HepG2 (cell line): Measurements from ENCODE around the gene ALG9. TPM values are rescaled to one million over a fixed set of nuclear protein-coding genes. Genes with fewer than 3 reads are reported as not detected.
A peak's percentile ranks its signal among the peaks of the same experiment; 100 is the strongest.

ENCODE experiments used
- ADNP ChIP-seq: sonication (generic); formaldehyde crosslinking; IDR thresholded peaks from 2 replicates; pipeline ENCODE4 v1.4.0; 2020; ENCODE audit warnings: missing genetic modification reagents
- EEA1 ChIP-seq: sonication (generic); formaldehyde crosslinking; IDR thresholded peaks from 2 replicates; pipeline ENCODE4 v1.5.1; 2020; ENCODE audit warnings: mild to moderate bottlenecking, missing genetic modification reagents, borderline replicate concordance
- GATAD1 ChIP-seq: IDR thresholded peaks from 2 replicates; pipeline ENCODE4 v1.6.1; 2016; ENCODE audit warnings: missing genetic modification reagents, missing compliant biosample characterization
- GTF2F1 ChIP-seq: fragments of 150-350 bp; IDR thresholded peaks from 2 replicates; pipeline ENCODE4 v1.6.1; 2014; ENCODE audit warnings: low read length
- MAFK ChIP-seq, 2 experiments: IDR thresholded peaks in 1 of 2; conservative IDR thresholded peaks in 1 of 2; 2 replicates each; pipeline ENCODE4 v1.6.1; 2011; ENCODE audit warnings: improper control_type of control experiment in 2 of 2, low read length in 2 of 2
- MATR3 ChIP-seq: sonication (generic); formaldehyde crosslinking; IDR thresholded peaks from 2 replicates; pipeline ENCODE4 v1.4.0; 2020; ENCODE audit warnings: missing genetic modification reagents
- NFIC ChIP-seq: IDR thresholded peaks from 2 replicates; pipeline ENCODE4 v1.6.1; 2012; ENCODE audit warnings: mild to moderate bottlenecking, low read length, inconsistent platforms
- NFYB ChIP-seq: sonication (generic); formaldehyde crosslinking; IDR thresholded peaks from 2 replicates; pipeline ENCODE4 v1.4.0; 2020; ENCODE audit warnings: missing genetic modification reagents
- SSRP1 ChIP-seq: IDR thresholded peaks from 2 replicates; pipeline ENCODE4 v1.6.1; 2016; ENCODE audit warnings: control low read depth
- TARDBP ChIP-seq: sonication (generic); formaldehyde crosslinking; IDR thresholded peaks from 2 replicates; pipeline ENCODE4 v1.8.0; 2022; ENCODE audit warnings: mild to moderate bottlenecking, missing genetic modification reagents
- ZFP82 ChIP-seq: sonication (generic); formaldehyde crosslinking; IDR thresholded peaks from 2 replicates; pipeline ENCODE4 v1.5.1; 2020; ENCODE audit warnings: mild to moderate bottlenecking, missing genetic modification reagents, borderline replicate concordance
- ZNF282 ChIP-seq: fragments of 450-650 bp; IDR thresholded peaks from 2 replicates; pipeline ENCODE4 v1.6.1; 2018; ENCODE audit not compliant: partially characterized antibody
- ZNF30 ChIP-seq: sonication (generic); formaldehyde crosslinking; IDR thresholded peaks from 2 replicates; pipeline ENCODE4 v1.5.0; 2020; ENCODE audit warnings: mild to moderate bottlenecking, missing genetic modification reagents
- ZNF343 ChIP-seq: sonication (generic); formaldehyde crosslinking; IDR thresholded peaks from 2 replicates; pipeline ENCODE4 v1.4.0; 2020; ENCODE audit warnings: mild to moderate bottlenecking, missing genetic modification reagents
- ZNF644 ChIP-seq: IDR thresholded peaks from 2 replicates; pipeline ENCODE4 v1.6.1; 2016; ENCODE audit warnings: low read depth
- polyA plus RNA-seq, 8 experiments: library from polyadenylated mRNA; depleted of rRNA in 3 of 8; stranded (reverse) in 7 of 8; unstranded in 1 of 8; fragments of >200 nt; fragmentation: Illumina TruSeq in 4 of 8; extraction: Trizol in 4 of 8; gene quantifications; 2 replicates each; pipeline versions ENCODE4 v1.2.1 to v1.2.3, GENCODE V29; 2011 to 2016; ENCODE audit warnings: low read depth in 4 of 8, missing spikeins in 1 of 8, mixed read lengths in 1 of 8; ENCODE audit not compliant: insufficient read depth in 1 of 8
- total RNA-seq, 5 experiments: library from RNA; depleted of rRNA; stranded (reverse); fragments of >200 nt; fragmentation: Illumina TruSeq; extraction: Trizol; gene quantifications; 2 replicates each; pipeline ENCODE4 v1.2.3, GENCODE V29; 2016; ENCODE audit warnings: low read depth in 1 of 5
- TF ChIP-seq, protein P1 (sequence below): sonication (generic); formaldehyde crosslinking; IDR thresholded peaks from 2 replicates; pipeline ENCODE4 v1.4.0; 2020; ENCODE audit warnings: missing genetic modification reagents, borderline replicate concordance
- TF ChIP-seq, protein P2 (sequence below): sonication (generic); formaldehyde crosslinking; IDR thresholded peaks from 2 replicates; pipeline ENCODE4 v1.5.0; 2020; ENCODE audit warnings: missing genetic modification reagents
- TF ChIP-seq, protein P3 (sequence below): sonication (generic); formaldehyde crosslinking; IDR thresholded peaks from 2 replicates; pipeline ENCODE4 v1.4.0; 2020; ENCODE audit warnings: mild to moderate bottlenecking, missing genetic modification reagents
- TF ChIP-seq, protein P4 (sequence below): sonication (generic); formaldehyde crosslinking; conservative IDR thresholded peaks from 2 replicates; pipeline ENCODE4 v1.4.0; 2020; ENCODE audit warnings: missing genetic modification reagents

Gene ALG9
- total and polyA plus RNA-seq, 2 of the 13 experiments (the other 11 are each of a cell fraction or from before 2014, with no cell fraction given), result 39.4 to 40.6 TPM

DNA sequence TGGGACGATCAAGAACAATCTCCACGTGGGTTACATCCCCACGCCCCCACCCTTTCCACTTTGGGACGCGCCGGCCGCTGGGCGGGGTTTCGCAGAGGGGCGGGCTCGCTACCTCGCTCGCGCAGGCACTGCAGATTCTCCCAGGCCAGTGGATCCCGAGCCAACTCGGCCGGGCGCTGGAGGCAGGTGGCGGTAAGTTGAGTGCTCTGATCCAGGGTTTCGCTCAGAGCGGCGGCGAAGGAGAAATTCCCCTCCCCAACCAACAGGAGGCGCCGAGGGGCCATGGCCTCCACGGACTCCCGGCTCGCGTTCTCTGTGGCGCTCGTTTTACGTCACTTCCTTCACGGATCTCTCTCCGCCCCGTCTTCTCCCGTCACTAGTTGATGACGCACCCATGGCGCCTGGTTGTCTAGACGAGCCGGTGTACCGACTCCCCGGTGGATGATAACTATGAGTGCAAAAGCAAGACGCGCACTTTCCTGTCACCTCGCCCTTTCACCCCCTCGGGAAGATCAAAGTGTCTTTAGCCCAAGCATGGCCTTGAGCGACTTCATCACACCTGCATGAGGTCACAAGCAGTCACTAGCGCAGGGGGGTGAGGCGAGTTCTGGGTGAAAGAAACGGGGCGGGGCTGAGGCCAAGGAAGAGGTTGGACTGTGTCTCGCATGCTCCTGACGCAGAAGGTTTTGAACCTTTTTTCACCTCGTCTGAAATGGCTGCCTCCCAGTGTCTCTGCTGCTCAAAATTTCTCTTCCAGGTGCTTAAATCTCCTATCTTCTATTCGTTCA lies 7.7 kb upstream of the ALG9 start, which contains the start of the genes CFAP68 and FDXACB1 (continued):
- peak; percentile 46; the same call in 1 of the 2 replicates for TF ChIP-seq TARDBP
- peak; percentile 22; the same call in 1 of the 2 replicates for TF ChIP-seq EEA1 (CRISPR knock-in tag)
- no peak for TF ChIP-seq SSRP1
- TF ChIP-seq, protein P1, sequence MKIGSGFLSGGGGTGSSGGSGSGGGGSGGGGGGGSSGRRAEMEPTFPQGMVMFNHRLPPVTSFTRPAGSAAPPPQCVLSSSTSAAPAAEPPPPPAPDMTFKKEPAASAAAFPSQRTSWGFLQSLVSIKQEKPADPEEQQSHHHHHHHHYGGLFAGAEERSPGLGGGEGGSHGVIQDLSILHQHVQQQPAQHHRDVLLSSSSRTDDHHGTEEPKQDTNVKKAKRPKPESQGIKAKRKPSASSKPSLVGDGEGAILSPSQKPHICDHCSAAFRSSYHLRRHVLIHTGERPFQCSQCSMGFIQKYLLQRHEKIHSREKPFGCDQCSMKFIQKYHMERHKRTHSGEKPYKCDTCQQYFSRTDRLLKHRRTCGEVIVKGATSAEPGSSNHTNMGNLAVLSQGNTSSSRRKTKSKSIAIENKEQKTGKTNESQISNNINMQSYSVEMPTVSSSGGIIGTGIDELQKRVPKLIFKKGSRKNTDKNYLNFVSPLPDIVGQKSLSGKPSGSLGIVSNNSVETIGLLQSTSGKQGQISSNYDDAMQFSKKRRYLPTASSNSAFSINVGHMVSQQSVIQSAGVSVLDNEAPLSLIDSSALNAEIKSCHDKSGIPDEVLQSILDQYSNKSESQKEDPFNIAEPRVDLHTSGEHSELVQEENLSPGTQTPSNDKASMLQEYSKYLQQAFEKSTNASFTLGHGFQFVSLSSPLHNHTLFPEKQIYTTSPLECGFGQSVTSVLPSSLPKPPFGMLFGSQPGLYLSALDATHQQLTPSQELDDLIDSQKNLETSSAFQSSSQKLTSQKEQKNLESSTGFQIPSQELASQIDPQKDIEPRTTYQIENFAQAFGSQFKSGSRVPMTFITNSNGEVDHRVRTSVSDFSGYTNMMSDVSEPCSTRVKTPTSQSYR, result peak; percentile 7; the same call in 1 of the 2 replicates
- TF ChIP-seq NFYB (CRISPR knock-in tag), result peak; percentile 15; the same call in 1 of the 2 replicates
- no peak for TF ChIP-seq ADNP (CRISPR knock-in tag)
- TF ChIP-seq, protein P2, sequence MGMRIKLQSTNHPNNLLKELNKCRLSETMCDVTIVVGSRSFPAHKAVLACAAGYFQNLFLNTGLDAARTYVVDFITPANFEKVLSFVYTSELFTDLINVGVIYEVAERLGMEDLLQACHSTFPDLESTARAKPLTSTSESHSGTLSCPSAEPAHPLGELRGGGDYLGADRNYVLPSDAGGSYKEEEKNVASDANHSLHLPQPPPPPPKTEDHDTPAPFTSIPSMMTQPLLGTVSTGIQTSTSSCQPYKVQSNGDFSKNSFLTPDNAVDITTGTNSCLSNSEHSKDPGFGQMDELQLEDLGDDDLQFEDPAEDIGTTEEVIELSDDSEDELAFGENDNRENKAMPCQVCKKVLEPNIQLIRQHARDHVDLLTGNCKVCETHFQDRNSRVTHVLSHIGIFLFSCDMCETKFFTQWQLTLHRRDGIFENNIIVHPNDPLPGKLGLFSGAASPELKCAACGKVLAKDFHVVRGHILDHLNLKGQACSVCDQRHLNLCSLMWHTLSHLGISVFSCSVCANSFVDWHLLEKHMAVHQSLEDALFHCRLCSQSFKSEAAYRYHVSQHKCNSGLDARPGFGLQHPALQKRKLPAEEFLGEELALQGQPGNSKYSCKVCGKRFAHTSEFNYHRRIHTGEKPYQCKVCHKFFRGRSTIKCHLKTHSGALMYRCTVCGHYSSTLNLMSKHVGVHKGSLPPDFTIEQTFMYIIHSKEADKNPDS (CRISPR knock-in tag), result no peak
- no peak for TF ChIP-seq GTF2F1
- TF ChIP-seq ZNF282, result no peak
- 0 out of 2 replicates have a peak, but pooled peaks have one; percentile 80 for TF ChIP-seq ZFP82 (CRISPR knock-in tag)
- TF ChIP-seq ZNF644 (CRISPR knock-in tag), result peak; percentile 35; the same call in 1 of the 2 replicates
- TF ChIP-seq, protein P3, sequence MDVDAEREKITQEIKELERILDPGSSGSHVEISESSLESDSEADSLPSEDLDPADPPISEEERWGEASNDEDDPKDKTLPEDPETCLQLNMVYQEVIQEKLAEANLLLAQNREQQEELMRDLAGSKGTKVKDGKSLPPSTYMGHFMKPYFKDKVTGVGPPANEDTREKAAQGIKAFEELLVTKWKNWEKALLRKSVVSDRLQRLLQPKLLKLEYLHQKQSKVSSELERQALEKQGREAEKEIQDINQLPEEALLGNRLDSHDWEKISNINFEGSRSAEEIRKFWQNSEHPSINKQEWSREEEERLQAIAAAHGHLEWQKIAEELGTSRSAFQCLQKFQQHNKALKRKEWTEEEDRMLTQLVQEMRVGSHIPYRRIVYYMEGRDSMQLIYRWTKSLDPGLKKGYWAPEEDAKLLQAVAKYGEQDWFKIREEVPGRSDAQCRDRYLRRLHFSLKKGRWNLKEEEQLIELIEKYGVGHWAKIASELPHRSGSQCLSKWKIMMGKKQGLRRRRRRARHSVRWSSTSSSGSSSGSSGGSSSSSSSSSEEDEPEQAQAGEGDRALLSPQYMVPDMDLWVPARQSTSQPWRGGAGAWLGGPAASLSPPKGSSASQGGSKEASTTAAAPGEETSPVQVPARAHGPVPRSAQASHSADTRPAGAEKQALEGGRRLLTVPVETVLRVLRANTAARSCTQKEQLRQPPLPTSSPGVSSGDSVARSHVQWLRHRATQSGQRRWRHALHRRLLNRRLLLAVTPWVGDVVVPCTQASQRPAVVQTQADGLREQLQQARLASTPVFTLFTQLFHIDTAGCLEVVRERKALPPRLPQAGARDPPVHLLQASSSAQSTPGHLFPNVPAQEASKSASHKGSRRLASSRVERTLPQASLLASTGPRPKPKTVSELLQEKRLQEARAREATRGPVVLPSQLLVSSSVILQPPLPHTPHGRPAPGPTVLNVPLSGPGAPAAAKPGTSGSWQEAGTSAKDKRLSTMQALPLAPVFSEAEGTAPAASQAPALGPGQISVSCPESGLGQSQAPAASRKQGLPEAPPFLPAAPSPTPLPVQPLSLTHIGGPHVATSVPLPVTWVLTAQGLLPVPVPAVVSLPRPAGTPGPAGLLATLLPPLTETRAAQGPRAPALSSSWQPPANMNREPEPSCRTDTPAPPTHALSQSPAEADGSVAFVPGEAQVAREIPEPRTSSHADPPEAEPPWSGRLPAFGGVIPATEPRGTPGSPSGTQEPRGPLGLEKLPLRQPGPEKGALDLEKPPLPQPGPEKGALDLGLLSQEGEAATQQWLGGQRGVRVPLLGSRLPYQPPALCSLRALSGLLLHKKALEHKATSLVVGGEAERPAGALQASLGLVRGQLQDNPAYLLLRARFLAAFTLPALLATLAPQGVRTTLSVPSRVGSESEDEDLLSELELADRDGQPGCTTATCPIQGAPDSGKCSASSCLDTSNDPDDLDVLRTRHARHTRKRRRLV (CRISPR knock-in tag), result peak; percentile 90; the same call in 1 of the 2 replicates
- TF ChIP-seq, protein P4, sequence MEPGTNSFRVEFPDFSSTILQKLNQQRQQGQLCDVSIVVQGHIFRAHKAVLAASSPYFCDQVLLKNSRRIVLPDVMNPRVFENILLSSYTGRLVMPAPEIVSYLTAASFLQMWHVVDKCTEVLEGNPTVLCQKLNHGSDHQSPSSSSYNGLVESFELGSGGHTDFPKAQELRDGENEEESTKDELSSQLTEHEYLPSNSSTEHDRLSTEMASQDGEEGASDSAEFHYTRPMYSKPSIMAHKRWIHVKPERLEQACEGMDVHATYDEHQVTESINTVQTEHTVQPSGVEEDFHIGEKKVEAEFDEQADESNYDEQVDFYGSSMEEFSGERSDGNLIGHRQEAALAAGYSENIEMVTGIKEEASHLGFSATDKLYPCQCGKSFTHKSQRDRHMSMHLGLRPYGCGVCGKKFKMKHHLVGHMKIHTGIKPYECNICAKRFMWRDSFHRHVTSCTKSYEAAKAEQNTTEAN (CRISPR knock-in tag), result peak; percentile 48; the same call in 1 of the 2 replicates
- 0 out of 4 replicates have a peak, but pooled peaks of 1 of the 2 experiments have one; percentile 3 for TF ChIP-seq MAFK (conservative IDR thresholded peaks at IDR 0.05 in 1 of 2, IDR thresholded peaks at IDR 0.05 in 1 of 2; ENCODE audit: low read length in 2 of 2)
- TF ChIP-seq NFIC, result no peak
- peak; percentile 98 for TF ChIP-seq GATAD1 (CRISPR knock-in tag)
- no peak for TF ChIP-seq ZNF30 (CRISPR knock-in tag)
- no peak for TF ChIP-seq MATR3 (CRISPR knock-in tag)
- TF ChIP-seq ZNF343 (CRISPR knock-in tag), result no peak
